Measurements from ENCODE around the gene PUM2.

DNA sequence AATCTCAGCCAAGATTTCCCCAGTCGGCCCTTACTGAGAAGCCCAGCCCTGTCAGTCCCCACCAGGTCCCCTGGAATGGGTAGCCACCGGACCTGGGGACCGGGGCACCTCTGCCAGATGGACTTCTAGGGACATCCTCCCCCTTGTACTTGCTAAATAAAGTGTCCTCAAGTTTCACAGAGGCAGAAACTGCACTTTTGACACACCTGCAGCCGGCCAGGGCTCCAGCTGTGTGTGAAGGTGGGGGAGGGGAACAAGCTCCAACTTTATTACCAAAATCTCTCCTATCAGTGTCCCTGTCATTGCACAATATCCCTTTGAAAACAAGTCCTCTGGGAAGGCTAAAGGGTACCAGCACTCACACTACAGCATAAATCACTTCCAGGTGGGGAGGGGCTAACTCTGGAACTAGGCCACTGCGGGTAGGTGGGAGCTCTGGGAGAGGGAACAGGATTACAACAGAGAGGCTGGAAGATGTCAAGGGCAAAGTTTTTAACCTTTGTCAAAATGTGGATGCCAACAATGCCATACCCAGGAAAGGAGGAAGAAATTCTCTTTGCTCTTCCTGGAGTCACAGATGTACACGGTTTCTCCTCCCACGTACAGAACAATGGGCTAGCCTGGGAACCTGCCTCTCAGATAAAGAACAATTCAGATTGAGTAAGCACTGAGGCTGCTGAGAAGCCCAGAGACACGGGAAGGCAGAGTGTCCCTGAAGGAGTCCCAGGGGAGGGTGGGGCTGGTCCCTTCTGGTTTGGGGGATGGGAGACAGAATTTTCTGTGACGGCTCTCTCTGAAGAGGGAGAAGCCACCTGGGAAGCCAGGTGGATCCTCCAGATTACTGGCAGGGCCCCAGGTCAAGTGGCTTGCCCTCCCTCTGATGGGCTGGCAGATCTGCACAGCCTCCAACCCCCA, 136.7 kb downstream of the PUM2 start:
- TF ChIP-seq EP300 (IDR thresholded peaks at IDR 0.05; ENCODE audit: borderline replicate concordance in 1 of 2, low read depth in 2 of 2, low read length in 2 of 2) (no peak), CTCF (IDR thresholded peaks at IDR 0.05; ENCODE audit: control extremely low read depth in 1 of 3, insufficient read depth in 1 of 3, low read depth in 1 of 3, low read length in 3 of 3) (no peak), TAF1 (IDR thresholded peaks at IDR 0.05; ENCODE audit: low read depth, low read length) (no peak), POLR2A (IDR thresholded peaks at IDR 0.05; ENCODE audit: control extremely low read depth in 1 of 2, low read depth in 2 of 2, low read length in 2 of 2) (no peak), KDM5A (IDR thresholded peaks at IDR 0.05; ENCODE audit: low read length) (no peak), CHD2 (IDR thresholded peaks at IDR 0.05; ENCODE audit: low read length) (no peak)

Data from H1 (cell line).